Measurements from ENCODE around the gene KPNA1.
"Not testable (repeated sequence)": the region's sequence is repeated elsewhere in the genome, so short reads cannot be mapped to it uniquely, and the experiment has no call there.

Gene KPNA1

GRCh38 chr3:122516846-122517360 is 2.2 kb upstream of the KPNA1 start:
- no peak for DNase-seq

- no peak for DNase-seq
Observed at GRCh38 chr3:122515870-122516269, 1.1 kb upstream of the KPNA1 start.

- DNase-seq, result no peak
Observed at GRCh38 chr3:122515020-122515468, 305 bp upstream of the KPNA1 start.

GRCh38 chr3:122513386-122514122 is 1.2 kb downstream of the KPNA1 start:
- no peak for DNase-seq

- DNase-seq, result no peak
Observed at GRCh38 chr3:122512284-122512683, 2.5 kb downstream of the KPNA1 start.

- DNase-seq, result no peak
Observed at GRCh38 chr3:122510878-122511535, 3.7 kb downstream of the KPNA1 start.

- DNase-seq, result not testable (repeated sequence)
Observed at GRCh38 chr3:122508944-122509343, 5.8 kb downstream of the KPNA1 start.

- no peak for DNase-seq
Observed at GRCh38 chr3:122508135-122508914, 6.4 kb downstream of the KPNA1 start.

- DNase-seq, result no peak
Observed at GRCh38 chr3:122506450-122506849, 8.3 kb downstream of the KPNA1 start.

GRCh38 chr3:122505676-122506075 is 9.1 kb downstream of the KPNA1 start:
- no peak for DNase-seq

GRCh38 chr3:122502941-122503340 is 11.8 kb downstream of the KPNA1 start:
- no peak for DNase-seq

- DNase-seq, result no peak
Observed at GRCh38 chr3:122502139-122502538, 12.6 kb downstream of the KPNA1 start.

GRCh38 chr3:122500964-122501363 is 13.8 kb downstream of the KPNA1 start:
- DNase-seq, result not testable (repeated sequence)

GRCh38 chr3:122498152-122498551 is 16.6 kb downstream of the KPNA1 start:
- no peak for DNase-seq

- DNase-seq, result no peak
Observed at GRCh38 chr3:122497425-122497824, 17.3 kb downstream of the KPNA1 start.

GRCh38 chr3:122496508-122496907 is 18.2 kb downstream of the KPNA1 start:
- DNase-seq, result no peak

- DNase-seq, result no peak
Observed at GRCh38 chr3:122493296-122493695, 21.4 kb downstream of the KPNA1 start.

- DNase-seq, result no peak
Observed at GRCh38 chr3:122488262-122488973, 26.3 kb downstream of the KPNA1 start.

GRCh38 chr3:122484985-122485384 is 29.8 kb downstream of the KPNA1 start:
- DNase-seq, result no peak

GRCh38 chr3:122481390-122481789 is 33.3 kb downstream of the KPNA1 start:
- DNase-seq, result no peak

- no peak for DNase-seq
Observed at GRCh38 chr3:122476532-122476931, 38.2 kb downstream of the KPNA1 start.

GRCh38 chr3:122475316-122475715 is 39.4 kb downstream of the KPNA1 start:
- no peak for DNase-seq

- DNase-seq, result no peak
Observed at GRCh38 chr3:122469659-122470058, 45.1 kb downstream of the KPNA1 start.

All from activated CD4-positive, CD25-positive, alpha-beta regulatory T cell treated with anti-CD3 and anti-CD28 coated beads, Interleukin-2, amount 50 U/mL, for 72 hours (primary cell).